Measurements from ENCODE around the gene CAPN15.

GRCh38 chr16:499924-500323 lies 27.6 kb upstream of the CAPN15 start:
- no peak for TF ChIP-seq CTCF (IDR thresholded peaks at IDR 0.05)
- TF ChIP-seq POLR2AphosphoS5 (IDR thresholded peaks at IDR 0.05), result no peak
- TF ChIP-seq EP300 (IDR thresholded peaks at IDR 0.05), result no peak

All from suprapubic skin (tissue), 4 donors.